ENCODE results near the gene DOCK7. TPM values are rescaled to one million over a fixed set of nuclear protein-coding genes. Genes with fewer than 3 reads are reported as not detected.

Gene DOCK7
- total RNA-seq, 1 donor = 110 TPM

GRCh38 chr1:62500210-62500609, 188.0 kb downstream of the DOCK7 start:
- TF ChIP-seq, protein P1, sequence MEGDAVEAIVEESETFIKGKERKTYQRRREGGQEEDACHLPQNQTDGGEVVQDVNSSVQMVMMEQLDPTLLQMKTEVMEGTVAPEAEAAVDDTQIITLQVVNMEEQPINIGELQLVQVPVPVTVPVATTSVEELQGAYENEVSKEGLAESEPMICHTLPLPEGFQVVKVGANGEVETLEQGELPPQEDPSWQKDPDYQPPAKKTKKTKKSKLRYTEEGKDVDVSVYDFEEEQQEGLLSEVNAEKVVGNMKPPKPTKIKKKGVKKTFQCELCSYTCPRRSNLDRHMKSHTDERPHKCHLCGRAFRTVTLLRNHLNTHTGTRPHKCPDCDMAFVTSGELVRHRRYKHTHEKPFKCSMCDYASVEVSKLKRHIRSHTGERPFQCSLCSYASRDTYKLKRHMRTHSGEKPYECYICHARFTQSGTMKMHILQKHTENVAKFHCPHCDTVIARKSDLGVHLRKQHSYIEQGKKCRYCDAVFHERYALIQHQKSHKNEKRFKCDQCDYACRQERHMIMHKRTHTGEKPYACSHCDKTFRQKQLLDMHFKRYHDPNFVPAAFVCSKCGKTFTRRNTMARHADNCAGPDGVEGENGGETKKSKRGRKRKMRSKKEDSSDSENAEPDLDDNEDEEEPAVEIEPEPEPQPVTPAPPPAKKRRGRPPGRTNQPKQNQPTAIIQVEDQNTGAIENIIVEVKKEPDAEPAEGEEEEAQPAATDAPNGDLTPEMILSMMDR (IDR thresholded peaks at IDR 0.05; ENCODE audit: insufficient read depth, low read length) = no peak
- H3K4me3 ChIP-seq (ENCODE audit: low read depth, low read length) = no peak overlapping the region
- DNase-seq (ENCODE audit: low read depth) = no peak

DNA sequence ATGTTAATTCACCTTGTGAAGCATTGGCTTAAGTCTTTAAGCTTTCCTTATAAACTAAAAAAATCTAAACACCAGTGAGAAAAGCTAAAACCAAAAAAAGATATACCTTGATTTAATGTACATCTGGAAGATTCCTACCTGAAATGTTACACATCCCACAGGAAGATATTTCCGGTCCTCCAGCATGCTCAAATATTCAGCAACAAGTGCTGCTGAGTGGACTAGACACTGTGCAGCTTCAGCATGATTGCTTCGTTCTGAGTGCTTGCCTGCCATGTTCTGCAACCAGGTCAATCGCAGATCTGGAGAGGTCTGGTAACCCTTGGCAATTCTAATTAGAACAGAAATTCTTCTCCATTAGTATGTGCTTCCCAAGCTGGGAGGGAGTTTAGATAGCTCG, 194.0 kb downstream of the DOCK7 start:
- TF ChIP-seq, protein P1 (IDR thresholded peaks at IDR 0.05; ENCODE audit: insufficient read depth, low read length) = no peak
- DNase-seq (ENCODE audit: low read depth) = no peak
- H3K4me3 ChIP-seq (ENCODE audit: low read depth, low read length) = no peak overlapping the region

DNA sequence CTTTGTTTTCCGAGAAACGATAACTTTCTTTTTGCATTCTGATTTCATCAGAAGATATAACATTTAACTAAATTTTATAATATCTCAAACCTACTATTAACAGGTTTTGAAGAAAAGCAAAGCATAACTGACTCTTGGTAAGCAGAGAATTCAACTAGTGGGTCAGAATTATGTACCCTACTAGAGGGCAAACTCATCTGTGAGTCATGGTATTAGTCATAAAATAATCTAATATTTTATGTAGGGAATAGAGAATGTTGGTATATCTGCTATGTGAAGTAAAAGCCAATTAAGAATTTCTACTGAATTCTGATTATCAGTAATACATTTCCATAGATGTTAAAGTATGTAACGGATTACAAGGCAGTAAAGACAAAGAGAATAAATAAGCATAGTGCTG, 194.5 kb downstream of the DOCK7 start:
- H3K4me3 ChIP-seq (ENCODE audit: low read depth, low read length) = no peak overlapping the region
- TF ChIP-seq, protein P1 (IDR thresholded peaks at IDR 0.05; ENCODE audit: insufficient read depth, low read length) = no peak
- DNase-seq (ENCODE audit: low read depth) = peak; percentile 3

- no peak overlapping the region for H3K4me3 ChIP-seq (ENCODE audit: low read depth, low read length)
- TF ChIP-seq, protein P1 (IDR thresholded peaks at IDR 0.05; ENCODE audit: insufficient read depth, low read length) = no peak
- no peak for DNase-seq (ENCODE audit: low read depth)
Observed at GRCh38 chr1:62492521-62492920, 195.7 kb downstream of the DOCK7 start.

- no peak overlapping the region for H3K4me3 ChIP-seq (ENCODE audit: low read depth, low read length)
- TF ChIP-seq, protein P1 (IDR thresholded peaks at IDR 0.05; ENCODE audit: insufficient read depth, low read length) = no peak
- DNase-seq (ENCODE audit: low read depth) = no peak
Observed at GRCh38 chr1:62487956-62488355, 200.2 kb downstream of the DOCK7 start.

- no peak for DNase-seq (ENCODE audit: low read depth)
- H3K4me3 ChIP-seq (ENCODE audit: low read depth, low read length) = no peak overlapping the region
- TF ChIP-seq, protein P1 (IDR thresholded peaks at IDR 0.05; ENCODE audit: insufficient read depth, low read length) = no peak
Observed at GRCh38 chr1:62484824-62485468, 203.2 kb downstream of the DOCK7 start.

DNA sequence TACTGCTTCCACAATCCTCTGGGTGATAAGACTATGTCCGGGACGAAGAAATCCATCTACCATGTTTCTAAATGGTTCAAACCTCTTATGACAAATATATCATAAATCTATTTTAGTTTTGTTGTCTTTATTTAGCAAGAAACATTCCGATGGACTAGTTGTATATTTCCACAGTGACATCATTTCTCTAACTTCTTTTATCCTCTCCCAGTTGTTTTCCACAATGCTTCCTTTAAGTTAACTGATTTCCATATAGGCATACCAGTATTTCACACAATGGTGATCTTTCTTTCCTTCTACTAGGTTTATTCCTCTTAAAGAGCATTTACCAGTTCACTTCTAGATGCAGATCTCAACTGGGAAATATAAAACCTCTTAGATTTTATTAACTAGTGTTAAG, 206.5 kb downstream of the DOCK7 start:
- TF ChIP-seq, protein P1 (IDR thresholded peaks at IDR 0.05; ENCODE audit: insufficient read depth, low read length) = no peak
- H3K4me3 ChIP-seq (ENCODE audit: low read depth, low read length) = no peak overlapping the region
- DNase-seq (ENCODE audit: low read depth) = no peak
